Stimulated activated CD4-positive, alpha-beta T cell treated with anti-CD3 and anti-CD28 coated beads, TNF-alpha, amount 100 ng/mL, for 4 hours (primary cell): Measurements from ENCODE around the gene SLC35E3.
"Not testable (repeated sequence)": the region's sequence is repeated elsewhere in the genome, so short reads cannot be mapped to it uniquely, and the experiment has no call there.

Experiments
- DNase-seq, 3 experiments: peaks; one replicate each; pipeline ENCODE4 v3.0.0-alpha.2; 2020; ENCODE audit warnings: low read depth in 3 of 3

Gene SLC35E3

DNA sequence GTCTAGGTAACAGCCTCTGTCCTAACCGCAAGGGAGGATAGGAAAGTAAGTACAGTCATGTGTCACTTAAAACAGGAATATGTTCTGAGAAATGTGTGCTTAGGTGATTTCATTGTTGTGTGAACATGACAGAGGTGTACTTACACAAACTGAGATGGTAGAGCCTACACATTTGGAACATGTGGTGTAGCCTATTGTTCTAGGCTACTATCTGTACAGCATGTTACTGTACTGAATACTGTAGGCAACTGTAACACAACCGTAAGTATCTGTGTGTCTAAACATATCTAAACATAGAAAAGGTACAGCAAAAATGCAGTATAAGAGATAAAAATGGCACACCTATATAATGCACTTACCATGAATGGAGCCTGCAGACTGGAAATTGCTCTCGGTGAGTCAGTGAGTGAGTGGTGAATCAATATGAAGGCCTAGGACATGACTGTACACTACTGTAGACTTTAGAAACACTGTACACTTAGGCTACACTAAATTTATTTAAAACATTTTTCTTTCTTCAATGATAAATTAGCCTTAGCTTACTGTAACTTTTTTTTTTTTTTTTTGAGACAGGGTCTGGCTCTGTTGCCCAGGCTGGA lies 48.8 kb downstream of the SLC35E3 start:
- no peak for DNase-seq

DNA sequence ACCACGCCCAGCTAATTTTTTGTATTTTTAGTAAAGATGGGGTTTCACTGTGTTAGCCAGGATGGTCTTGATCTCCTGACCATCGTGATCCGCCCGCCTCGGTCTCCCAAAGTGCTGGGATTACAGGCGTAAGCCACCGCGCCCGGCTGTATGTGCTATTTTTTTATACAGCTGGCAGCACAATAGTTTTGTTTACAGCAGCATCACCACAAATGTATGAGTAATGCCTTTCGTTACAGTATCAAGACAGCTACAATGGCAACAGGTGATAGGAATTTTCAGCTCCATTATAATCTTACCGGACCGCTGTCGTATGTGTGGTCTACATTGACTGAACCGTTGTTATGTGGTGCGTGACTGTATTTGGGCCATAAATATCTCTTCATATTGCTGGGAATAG lies 50.4 kb downstream of the SLC35E3 start:
- DNase-seq, result no peak

DNA sequence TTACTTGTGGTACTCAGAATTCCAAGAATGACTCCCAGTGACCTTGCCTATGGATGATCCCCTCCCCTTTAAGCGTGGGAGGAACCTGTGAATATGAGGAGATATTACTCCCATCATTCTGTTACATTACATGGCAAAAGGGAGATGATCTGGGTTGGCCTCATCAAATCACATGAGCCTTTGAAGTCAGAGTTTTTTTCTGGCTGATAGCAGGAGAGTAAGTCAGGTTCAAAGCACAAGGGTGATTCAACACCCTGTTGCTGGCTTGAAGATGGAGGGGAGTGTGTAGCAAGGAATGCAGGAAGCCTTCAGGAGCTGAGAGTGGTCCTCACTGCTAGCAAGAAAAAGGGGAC lies 52.9 kb downstream of the SLC35E3 start:
- DNase-seq, result no peak

DNA sequence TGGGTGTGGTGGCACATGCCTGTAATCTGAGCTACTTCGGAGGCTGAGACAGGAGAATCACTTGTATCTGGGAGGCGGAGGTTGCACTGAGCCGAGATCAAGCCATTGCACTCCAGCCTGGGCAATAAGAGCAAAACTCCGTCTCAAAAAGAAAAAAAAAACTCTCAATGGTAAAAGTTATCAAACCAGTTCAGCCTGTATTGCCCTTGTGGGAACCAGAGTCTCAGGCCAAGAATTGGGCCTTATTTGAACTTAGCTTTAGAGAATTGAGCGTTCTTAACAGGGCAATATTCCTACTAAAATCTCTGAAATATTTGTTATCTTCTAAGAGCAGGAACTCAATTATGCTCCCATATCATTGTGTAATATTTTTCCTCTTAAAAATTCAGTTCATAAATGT lies 54.3 kb downstream of the SLC35E3 start:
- DNase-seq, result no peak

DNA sequence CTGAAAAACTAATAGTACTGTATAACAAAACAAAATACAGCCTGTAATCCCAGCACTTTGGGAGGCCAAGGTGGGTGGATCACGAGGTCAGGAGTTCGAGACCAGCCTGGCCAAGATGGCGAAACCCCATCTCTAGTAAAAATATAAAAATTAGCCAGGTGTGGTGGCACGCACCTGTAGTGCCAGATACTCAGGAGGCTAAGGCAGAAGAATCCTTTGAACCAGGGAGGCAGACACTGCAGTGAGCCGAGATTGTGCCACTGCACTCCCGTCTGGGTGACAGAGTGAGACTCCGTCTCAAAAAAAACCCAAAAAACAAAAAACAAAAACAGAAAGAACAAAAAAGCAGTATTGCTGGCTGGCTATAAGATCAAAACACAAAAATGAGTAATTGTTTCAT lies 55.1 kb downstream of the SLC35E3 start:
- DNase-seq, result not testable (repeated sequence)

DNA sequence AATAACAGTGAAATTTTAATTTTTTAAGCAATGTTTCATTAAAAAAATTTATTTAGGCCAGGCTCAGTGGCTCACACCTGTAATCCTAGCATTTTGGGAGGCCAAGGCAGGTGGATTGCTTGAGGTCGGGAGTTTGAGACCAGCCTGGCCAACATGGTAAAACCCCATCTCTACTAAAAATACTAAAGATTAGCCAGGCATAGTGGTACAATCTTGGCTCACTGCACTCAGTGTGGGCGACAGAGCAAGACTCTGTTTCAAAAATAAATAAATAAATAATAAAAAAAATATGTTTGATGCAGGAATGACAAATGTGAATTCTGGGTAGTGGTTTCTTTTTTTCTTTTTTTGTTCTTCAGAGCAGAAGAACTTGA lies 56.4 kb downstream of the SLC35E3 start:
- not testable (repeated sequence) for DNase-seq

DNA sequence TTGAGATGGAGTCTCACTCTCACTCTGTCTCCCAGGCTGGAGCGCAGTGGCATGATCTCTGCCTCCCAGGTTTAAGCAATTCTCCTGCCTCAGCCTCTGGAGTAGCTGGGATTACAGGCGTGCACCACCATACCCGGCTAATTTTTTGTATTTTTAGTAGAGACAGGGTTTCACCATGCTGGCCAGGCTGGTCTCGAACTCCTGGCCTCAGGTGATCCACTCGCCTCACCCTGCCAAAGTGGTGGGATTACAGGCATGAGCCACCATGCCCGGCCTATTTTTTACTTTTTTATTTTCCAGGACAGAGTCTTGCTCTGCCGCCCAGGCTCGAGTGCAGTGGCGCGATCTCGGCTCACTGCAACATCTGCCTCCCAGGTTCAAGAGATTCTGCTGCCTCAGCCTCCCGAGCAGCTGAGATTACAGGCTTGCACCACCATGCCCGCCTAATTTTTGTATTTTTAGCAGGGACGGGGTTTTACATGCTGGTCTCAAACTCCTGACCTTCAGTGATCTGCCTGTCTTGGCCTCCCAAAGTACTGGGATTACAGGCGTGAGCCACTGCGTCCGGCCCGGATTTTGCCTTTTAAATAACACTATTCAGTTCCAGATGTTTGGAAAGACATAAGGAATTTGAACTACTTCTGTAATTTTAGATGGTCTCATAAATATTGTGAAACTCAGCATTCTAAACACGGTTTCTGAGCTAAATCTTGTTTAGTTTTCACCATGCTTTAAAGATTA lies 57.1 kb downstream of the SLC35E3 start:
- not testable (repeated sequence) for DNase-seq

DNA sequence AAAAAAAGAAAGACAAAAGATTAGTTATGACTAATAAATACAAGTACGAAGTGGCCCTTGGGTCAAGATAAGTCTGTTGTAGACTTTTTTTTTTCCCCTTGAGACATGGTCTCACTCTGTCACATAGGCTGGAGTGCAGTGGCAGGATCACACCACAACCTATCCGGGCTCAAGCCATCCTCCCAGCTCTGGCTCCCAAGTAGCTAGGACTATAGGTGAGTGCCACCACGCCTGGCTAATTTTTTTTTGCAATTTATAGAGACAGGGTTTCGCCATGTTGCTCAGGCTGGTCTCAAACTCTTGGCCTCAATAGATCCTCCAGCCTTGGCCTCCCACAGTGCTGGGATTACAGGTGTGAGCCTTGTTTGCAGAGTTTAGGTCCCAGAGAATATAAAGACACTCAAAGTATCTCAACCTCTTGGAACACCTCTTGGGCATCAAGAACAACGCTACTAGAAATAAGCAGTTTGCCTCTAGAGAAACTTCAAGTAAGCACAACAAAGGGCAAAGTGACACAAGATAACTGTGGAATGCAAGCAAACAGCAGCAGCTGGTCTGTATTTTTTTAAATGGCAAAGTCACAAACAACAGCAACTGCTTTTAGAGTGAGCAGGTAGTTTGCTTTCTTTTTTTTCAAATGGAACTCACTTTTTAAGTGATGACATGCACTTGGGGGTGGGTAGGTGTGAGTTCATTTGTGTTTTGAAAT lies 58.1 kb downstream of the SLC35E3 start:
- DNase-seq, result no peak

DNA sequence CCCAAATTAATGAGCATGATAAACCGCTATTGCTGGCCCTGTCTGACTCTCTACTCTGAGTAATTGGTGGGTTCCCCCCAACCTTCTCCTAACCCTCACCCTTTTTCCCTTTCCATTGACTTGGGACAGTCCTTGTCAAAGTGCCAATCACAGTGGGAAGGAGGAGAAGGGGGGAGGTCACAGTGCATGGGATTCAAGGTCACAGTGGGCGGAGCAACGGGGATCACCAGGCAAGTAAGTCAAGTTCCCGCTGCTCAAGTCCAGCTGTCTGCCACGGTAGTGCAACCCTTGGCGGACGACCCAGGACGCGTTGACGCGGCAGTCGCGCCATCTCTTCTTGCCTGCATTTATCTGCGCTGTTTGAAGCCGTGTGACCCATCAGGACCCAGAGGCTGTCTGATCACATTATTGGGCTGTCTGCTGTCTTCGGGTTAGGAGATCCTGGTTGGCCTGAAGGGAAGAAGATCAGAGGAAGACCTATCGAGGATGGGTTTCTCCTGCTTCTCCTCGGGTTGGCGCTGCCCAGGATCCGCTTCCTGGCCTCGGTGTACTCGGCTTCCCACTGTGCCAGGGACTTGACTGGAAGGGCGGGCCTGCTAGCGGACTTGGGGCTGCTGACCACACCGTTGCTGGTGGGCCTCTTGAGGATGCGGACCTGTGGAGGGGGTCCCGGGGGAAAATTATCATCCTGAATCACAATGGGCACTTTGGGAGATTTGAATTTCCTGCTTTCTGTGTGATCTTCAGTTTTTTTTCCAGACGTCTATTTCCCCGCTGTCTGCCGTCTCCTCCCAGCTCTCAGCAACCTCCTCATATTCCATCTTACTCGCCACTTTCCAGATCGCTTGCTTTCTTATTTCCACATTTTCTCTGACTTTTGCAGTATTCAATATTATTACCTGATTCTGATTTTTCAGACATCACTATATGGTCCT lies 58.9 kb downstream of the SLC35E3 start:
- DNase-seq, result no peak

DNA sequence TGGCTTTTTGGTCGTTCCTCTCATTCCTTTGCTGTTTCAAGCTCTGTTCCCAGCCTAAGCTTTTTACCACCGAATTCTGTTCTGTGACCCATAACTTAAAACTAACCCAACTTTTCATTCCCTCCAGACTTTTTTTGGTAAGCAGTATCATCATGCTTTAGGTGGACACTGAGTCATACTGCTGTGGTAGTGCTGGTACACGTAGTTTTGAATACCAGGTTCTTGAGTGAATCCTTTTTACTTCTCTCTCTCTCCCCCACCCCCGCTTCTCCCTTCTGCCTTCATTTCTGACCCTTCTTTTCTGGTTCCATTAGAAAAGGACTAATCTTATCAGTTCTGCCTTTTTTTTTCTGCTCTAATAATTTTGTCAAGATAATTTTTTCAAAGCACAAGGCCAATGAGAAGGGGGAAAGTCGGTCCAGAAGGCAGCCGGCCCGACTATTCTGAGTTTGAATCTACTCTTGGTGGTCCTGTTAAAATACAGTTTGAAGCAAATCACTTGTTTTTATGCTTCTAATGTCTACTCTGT lies 59.7 kb downstream of the SLC35E3 start:
- DNase-seq, result no peak

DNA sequence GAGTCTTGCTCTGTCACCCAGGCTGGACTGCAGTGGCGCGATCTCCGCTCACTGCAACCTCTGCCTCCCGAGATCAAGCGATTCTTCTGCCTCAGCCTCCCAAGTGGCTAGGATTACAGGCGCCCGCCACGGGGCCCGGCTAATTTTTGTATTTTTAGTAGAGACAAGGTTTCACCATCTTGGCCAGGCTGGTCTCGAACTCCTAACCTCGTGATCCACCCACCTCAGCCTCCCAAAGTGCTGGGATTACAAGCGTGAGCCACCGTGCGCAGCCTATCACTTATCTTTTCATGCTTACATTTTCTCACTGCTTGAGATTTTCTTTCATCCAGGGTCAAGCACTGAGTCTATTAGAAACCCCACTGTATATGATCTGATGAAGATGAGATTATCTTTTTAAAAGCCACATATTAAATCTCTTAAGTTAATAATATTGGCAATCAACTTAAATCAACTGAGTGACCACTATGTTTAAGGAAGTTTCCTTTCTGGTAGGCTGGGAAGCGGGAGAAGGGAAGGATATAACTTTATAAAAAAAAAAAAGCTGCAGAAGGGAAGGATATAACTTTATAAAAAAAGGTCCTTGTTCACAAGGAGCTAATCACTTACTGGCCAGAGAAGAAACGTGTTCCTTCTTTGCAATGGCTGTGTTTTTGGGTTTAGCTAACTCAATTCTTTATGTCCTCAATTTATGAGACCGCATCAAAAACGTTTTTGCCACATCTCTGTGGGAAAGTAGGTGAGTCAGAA lies 60.7 kb downstream of the SLC35E3 start:
- DNase-seq, result no peak

DNA sequence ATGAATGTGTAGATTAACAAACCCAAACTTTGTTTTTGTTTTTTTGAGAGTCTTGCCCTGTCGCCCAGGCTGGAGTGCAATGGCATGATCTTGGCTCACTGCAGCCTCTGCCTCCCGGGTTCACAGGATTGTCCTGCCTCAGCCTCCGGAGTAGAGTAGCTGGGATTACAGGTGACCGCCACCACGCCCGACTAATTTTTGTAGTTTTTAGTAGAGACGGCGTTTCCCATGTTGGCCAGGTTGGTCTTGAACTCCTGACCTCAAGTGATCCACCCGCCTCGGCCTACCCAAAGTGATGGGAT lies 61.2 kb downstream of the SLC35E3 start:
- DNase-seq, result not testable (repeated sequence)

DNA sequence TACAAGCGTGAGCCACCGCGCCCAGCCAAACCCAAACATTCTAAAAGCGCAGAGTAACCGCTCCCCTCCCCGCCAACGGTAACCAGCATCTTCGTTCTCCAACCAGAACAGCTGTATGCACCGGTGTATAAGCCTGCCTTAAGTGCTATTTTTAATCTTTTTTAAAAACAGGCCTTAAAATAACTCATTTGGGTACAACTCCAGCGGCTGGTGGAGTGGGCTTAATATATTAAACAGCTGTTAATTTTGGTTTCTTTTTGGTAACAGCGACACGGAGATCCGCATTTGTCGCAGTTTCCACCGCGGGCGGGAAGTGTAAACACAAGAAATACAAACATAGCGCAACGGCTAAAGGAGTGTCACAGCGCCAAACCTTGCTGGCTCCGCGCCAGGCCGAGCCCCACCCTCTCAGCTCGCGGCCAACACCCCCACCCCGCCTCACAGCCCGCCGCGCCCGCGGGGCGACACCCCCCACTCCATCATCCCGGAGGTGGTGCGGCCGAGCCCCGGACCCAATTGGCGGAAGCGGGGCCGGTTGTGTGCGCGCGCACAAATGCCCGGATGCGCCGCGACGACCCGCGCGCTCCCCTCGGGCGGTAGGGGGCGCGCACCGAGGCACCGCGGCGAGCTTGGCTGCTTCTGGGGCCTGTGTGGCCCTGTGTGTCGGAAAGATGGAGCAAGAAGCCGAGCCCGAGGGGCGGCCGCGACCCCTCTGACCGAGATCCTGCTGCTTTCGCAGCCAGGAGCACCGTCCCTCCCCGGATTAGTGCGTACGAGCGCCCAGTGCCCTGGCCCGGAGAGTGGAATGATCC lies 61.8 kb downstream of the SLC35E3 start, which contains the start of gene MDM2:
MDM2 (plus strand) TSS at position 602 of the 812 bp plus-strand sequence. CDS start 301 bp downstream, outside the sequence.
- peak; percentile 86 to 92 (median 88) for DNase-seq

DNA sequence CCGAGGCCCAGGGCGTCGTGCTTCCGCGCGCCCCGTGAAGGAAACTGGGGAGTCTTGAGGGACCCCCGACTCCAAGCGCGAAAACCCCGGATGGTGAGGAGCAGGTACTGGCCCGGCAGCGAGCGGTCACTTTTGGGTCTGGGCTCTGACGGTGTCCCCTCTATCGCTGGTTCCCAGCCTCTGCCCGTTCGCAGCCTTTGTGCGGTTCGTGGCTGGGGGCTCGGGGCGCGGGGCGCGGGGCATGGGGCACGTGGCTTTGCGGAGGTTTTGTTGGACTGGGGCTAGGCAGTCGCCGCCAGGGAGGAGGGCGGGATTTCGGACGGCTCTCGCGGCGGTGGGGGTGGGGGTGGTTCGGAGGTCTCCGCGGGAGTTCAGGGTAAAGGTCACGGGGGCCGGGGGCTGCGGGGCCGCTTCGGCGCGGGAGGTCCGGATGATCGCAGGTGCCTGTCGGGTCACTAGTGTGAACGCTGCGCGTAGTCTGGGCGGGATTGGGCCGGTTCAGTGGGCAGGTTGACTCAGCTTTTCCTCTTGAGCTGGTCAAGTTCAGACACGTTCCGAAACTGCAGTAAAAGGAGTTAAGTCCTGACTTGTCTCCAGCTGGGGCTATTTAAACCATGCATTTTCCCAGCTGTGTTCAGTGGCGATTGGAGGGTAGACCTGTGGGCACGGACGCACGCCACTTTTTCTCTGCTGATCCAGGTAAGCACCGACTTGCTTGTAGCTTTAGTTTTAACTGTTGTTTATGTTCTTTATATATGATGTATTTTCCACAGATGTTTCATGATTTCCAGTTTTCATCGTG lies 62.6 kb downstream of the SLC35E3 start:
- DNase-seq, result peak; percentile 35 to 36 (median 35)

DNA sequence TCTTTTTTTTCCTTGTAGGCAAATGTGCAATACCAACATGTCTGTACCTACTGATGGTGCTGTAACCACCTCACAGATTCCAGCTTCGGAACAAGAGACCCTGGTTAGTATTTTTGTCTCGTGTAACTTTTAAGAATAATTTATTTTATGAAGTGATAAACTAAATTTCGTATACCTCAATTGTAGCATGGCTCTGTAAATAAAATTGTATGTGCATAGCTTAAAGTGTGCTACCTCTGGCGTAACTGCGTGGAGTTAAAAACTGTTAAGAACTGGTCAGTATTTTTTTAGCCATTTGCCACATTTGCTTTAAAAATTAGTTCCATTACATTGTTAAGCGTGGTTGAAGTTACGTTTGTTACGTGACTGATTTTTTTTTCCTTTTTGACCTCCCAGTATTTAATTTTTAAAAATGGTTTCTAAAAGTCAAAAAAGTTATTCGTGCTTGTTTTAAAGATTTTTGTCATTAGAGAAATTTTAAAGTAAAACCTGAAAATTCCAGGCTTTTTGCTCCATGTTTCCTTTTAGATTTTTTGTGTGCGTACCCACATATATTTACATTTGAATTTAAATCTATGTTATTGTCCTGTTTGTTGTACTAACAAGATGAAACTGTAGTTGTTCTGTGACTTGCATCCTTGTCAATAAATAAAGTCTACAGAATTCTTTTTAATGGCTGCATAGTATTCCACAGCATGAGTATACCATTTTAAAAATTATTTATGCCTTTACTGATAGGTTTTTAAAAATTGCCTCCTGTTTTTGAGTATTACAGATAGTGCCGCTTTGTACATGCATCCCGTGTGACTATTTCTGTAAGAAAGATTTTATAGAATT lies 63.4 kb downstream of the SLC35E3 start:
- no peak for DNase-seq

DNA sequence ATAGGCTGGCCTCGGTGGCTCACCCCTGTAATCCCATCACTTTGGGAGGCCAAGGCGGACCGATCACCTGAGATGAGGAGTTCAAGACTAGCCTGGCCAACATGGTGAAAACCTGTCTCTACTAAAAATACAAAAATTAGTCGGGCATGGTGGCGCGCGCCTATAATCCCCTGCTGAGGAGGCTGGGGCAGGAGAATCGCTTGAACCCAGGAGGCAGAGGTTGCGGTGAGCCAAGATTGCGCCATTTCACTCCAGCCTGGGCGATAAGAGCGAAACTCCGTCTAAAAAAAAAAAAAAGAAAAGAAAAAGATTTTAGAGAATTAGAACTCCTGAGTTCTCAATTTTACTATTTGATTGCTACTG lies 64.0 kb downstream of the SLC35E3 start:
- DNase-seq, result not testable (repeated sequence)

DNA sequence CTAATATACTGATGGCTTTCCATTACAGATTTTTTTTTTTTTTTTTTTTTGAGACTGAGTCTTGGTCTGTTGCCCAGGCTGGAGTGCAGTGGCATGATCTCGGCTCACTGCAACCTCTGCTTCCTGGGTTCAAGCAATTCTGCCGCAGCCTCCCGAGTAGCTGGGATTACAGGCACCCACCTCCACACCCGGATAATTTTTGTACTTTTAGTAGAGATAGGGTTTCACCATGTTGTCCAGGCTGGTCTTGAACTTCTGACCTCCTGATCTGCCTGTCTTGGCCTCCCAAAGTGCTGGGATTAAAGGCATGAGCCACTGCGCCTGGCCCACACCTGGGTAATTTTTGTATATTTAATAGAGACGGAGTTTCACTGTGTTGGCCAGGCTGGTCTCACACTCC lies 65.6 kb downstream of the SLC35E3 start:
- DNase-seq, result not testable (repeated sequence)

DNA sequence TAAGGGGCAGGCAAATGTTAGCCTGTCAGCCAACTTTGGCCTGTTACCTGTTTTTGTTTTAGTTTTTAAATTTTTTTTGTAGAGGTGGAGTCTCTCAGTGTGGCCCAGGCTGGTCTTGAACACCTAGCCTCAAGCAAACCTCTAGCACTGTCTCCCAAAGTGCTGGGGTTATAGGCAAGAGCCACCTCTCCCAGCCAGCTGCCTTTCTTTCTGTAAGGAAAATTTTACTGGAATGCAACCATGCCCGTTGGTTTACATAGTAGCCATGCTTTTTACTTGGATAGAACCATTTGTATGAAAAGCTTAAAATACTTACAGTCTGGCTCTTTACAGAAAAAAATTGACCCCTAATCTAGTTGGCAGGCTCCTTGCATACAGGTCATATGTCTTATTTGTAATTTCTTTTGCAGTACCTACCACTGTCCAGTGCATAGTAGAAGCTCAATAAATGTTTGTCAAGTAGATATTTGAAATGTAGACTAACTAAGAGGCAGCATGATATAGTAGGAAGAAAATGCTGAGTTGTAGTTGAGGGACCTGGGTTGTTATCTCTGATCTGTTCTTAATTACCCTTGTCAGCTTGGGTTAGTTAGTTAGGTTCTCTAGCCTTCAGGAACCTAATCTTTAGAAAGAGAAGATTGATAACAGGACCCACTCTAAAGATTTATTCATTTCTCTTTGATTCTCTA lies 66.7 kb downstream of the SLC35E3 start:
- DNase-seq, result no peak
